ENCODE results near the gene ODAD3.
"Not testable (repeated sequence)": the region's sequence is repeated elsewhere in the genome, so short reads cannot be mapped to it uniquely, and the experiment has no call there.

The ODAD3 gene

GRCh38 chr19:11473725-11474124 lies 38.8 kb upstream of the ODAD3 start:
- no peak overlapping the region for H3K4me3 ChIP-seq (ENCODE audit: low read length)
- TF ChIP-seq ZNF274 (IDR thresholded peaks at IDR 0.05; ENCODE audit: low read depth, low read length) = no peak

GRCh38 chr19:11468266-11468845 lies 33.4 kb upstream of the ODAD3 start:
- H3K4me3 ChIP-seq (ENCODE audit: low read length) = not testable (repeated sequence)

GRCh38 chr19:11465600-11465999 lies 30.7 kb upstream of the ODAD3 start:
- TF ChIP-seq ZNF274 (IDR thresholded peaks at IDR 0.05; ENCODE audit: low read depth, low read length) = no peak
- no peak overlapping the region for H3K4me3 ChIP-seq (ENCODE audit: low read length)

- TF ChIP-seq ZNF274 (IDR thresholded peaks at IDR 0.05; ENCODE audit: low read depth, low read length) = no peak
- H3K4me3 ChIP-seq (ENCODE audit: low read length) = no peak overlapping the region
These were observed 29.7 kb upstream of the ODAD3 start for GRCh38 chr19:11464333-11465265.

GRCh38 chr19:11463391-11463790 lies 28.5 kb upstream of the ODAD3 start:
- no peak for TF ChIP-seq ZNF274 (IDR thresholded peaks at IDR 0.05; ENCODE audit: low read depth, low read length)
- no peak overlapping the region for H3K4me3 ChIP-seq (ENCODE audit: low read length)

- TF ChIP-seq ZNF274 (IDR thresholded peaks at IDR 0.05; ENCODE audit: low read depth, low read length) = no peak
- H3K4me3 ChIP-seq (ENCODE audit: low read length) = no peak overlapping the region
These were observed 26.5 kb upstream of the ODAD3 start for GRCh38 chr19:11461453-11461852.

- no peak for TF ChIP-seq ZNF274 (IDR thresholded peaks at IDR 0.05; ENCODE audit: low read depth, low read length)
- H3K4me3 ChIP-seq (ENCODE audit: low read length) = no peak overlapping the region
These were observed 25.3 kb upstream of the ODAD3 start for GRCh38 chr19:11460207-11460606.

GRCh38 chr19:11458912-11459311 lies 24.0 kb upstream of the ODAD3 start:
- not testable (repeated sequence) for H3K4me3 ChIP-seq (ENCODE audit: low read length)

- H3K4me3 ChIP-seq (ENCODE audit: low read length) = no peak overlapping the region
- no peak for TF ChIP-seq ZNF274 (IDR thresholded peaks at IDR 0.05; ENCODE audit: low read depth, low read length)
These were observed 23.4 kb upstream of the ODAD3 start for GRCh38 chr19:11458236-11458900.

GRCh38 chr19:11457831-11458230 lies 22.9 kb upstream of the ODAD3 start:
- H3K4me3 ChIP-seq (ENCODE audit: low read length) = no peak overlapping the region
- TF ChIP-seq ZNF274 (IDR thresholded peaks at IDR 0.05; ENCODE audit: low read depth, low read length) = no peak

GRCh38 chr19:11457115-11457514 lies 22.2 kb upstream of the ODAD3 start:
- no peak for TF ChIP-seq ZNF274 (IDR thresholded peaks at IDR 0.05; ENCODE audit: low read depth, low read length)
- no peak overlapping the region for H3K4me3 ChIP-seq (ENCODE audit: low read length)

- no peak overlapping the region for H3K4me3 ChIP-seq (ENCODE audit: low read length)
These were observed 21.7 kb upstream of the ODAD3 start for GRCh38 chr19:11456659-11457058.

GRCh38 chr19:11455233-11455554 lies 20.3 kb upstream of the ODAD3 start:
- not testable (repeated sequence) for H3K4me3 ChIP-seq (ENCODE audit: low read length)

More at GRCh38 chr19:11456659-11457058, 21.7 kb upstream of the ODAD3 start:
- TF ChIP-seq ZNF274 (IDR thresholded peaks at IDR 0.05; ENCODE audit: low read depth, low read length) = no peak

- no peak overlapping the region for H3K4me3 ChIP-seq (ENCODE audit: low read length)
- no peak for TF ChIP-seq ZNF274 (IDR thresholded peaks at IDR 0.05; ENCODE audit: low read depth, low read length)
These were observed 18.8 kb upstream of the ODAD3 start for GRCh38 chr19:11453468-11454341.

Measured in GM08714 (cell line).